Effector memory CD8-positive, alpha-beta T cell (primary cell): ENCODE data around the gene AKAP11.

Experiments used
- ATAC-seq: fragments of 150-1000 bp; cut with Tn5 transposase; replicated peaks from 2 replicates; pipeline ENCODE4 v1.10.0; 2021; ENCODE audit warnings: mild to moderate bottlenecking, moderate library complexity
- DNase-seq, 3 experiments: peaks; one replicate each; pipeline ENCODE4 v3.0.0; 2021
- H3K27ac Mint-ChIP-seq, 2 donors: one replicate each; pipeline ENCODE4 v1.8.0; 2022; ENCODE audit warnings: mild to moderate bottlenecking in 2 of 2, mixed read lengths in 2 of 2, moderate library complexity in 2 of 2
- H3K27me3 Mint-ChIP-seq, 2 donors: one replicate each; pipeline ENCODE4 v1.8.0; 2022; ENCODE audit warnings: mixed read lengths in 2 of 2
- H3K36me3 Mint-ChIP-seq: one replicate; pipeline ENCODE4 v1.8.0; 2022; ENCODE audit warnings: mild to moderate bottlenecking, moderate library complexity, mixed read lengths; ENCODE audit not compliant: insufficient read depth
- H3K4me1 Mint-ChIP-seq, 2 donors: one replicate each; pipeline ENCODE4 v1.8.0; 2022; ENCODE audit warnings: low read depth in 2 of 2, mixed read lengths in 2 of 2
- H3K4me3 Mint-ChIP-seq, 2 donors: one replicate each; pipeline ENCODE4 v1.8.0; 2022; ENCODE audit warnings: mild to moderate bottlenecking in 2 of 2, mixed read lengths in 2 of 2, moderate library complexity in 2 of 2
- H3K9me3 Mint-ChIP-seq, 2 donors: one replicate each; pipeline ENCODE4 v1.8.0; 2022; ENCODE audit warnings: mixed read lengths in 2 of 2

The AKAP11 gene

DNA sequence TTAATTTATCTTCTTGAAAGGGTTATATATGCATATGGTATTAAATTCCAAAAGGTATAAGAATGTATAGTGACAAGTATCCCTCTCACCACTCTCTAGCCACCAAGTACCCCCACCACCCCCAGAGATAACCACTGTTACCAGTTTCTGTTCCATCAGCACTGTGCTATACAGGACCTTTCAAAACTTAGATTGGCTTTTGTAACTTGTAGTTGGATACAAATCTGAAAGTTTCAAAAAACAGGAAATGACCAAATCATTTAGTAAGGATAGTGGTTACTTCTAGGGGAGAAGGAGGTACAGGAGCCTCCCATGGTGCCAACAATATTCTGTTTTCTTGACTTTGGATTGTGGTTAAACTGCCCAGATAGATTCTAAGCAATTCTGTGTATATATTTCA lies 56.7 kb downstream of the AKAP11 start:
- ATAC-seq (no peak), DNase-seq (no peak)
- H3K4me3 Mint-ChIP-seq, result peak overlapping the region; percentile 35 to 40
- H3K9me3 Mint-ChIP-seq, result no peaks in the 10 kb centered on the region
- H3K36me3 Mint-ChIP-seq, result no peaks in the 10 kb centered on the region
- peak overlapping the region; percentile 12 to 91 for H3K27ac Mint-ChIP-seq
- H3K27me3 Mint-ChIP-seq, result no peaks in the 10 kb centered on the region
- H3K4me1 Mint-ChIP-seq, result peaks cover 10 to 14% of the 10 kb centered on the region in 2 donors

DNA sequence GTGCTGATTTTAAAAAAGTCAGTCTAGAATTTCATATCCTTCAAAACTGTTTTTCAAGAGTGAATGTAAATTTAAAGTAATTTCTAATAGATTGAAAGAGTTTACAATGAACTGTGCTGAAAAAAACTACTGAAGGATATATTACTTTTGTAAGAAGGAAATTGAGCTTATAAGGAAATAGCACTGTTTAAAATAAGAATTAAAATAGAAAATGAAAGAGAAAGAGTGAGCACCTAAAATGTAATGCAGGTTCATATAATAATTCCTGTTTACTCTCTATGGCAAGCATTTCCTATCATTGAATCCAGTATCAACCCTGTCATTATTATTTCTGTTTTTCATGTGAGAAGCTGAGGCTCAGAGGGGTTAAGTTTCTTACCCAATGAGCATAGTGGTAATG lies 57.3 kb downstream of the AKAP11 start:
- peak overlapping the region; percentile 12 to 91 for H3K27ac Mint-ChIP-seq
- no peaks in the 10 kb centered on the region for H3K36me3 Mint-ChIP-seq
- H3K4me3 Mint-ChIP-seq, result peak overlapping the region; percentile 35 to 40
- no peaks in the 10 kb centered on the region for H3K27me3 Mint-ChIP-seq
- ATAC-seq, result no peak
- H3K9me3 Mint-ChIP-seq, result no peaks in the 10 kb centered on the region
- H3K4me1 Mint-ChIP-seq, result peaks cover 10 to 15% of the 10 kb centered on the region in 2 donors
- no peak for DNase-seq

DNA sequence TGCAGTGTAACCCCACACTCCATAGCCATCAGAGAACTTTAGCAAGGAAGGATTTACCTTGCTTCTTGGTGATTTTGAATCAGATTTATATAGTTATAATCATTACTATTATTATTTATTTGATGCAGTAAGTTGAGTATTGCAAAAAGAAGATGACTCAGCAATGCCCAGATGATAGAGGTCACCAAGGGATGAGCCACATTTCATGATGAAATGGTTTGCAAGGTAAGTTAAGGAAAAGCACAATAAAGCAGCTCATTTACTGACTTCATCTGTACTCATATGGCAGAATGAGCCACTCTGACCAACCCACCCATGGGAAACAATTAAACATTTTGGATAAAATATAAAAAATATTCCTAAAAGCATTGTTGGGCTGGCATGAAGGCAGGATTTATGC lies 59.1 kb downstream of the AKAP11 start:
- DNase-seq (no peak), ATAC-seq (no peak)
- Mint-ChIP-seq H3K9me3 (no peaks in the 10 kb centered on the region), H3K27ac (no peak overlapping the region), H3K4me3 (no peak overlapping the region), H3K4me1 (peaks cover 9 to 20% of the 10 kb centered on the region in 2 donors), H3K36me3 (no peaks in the 10 kb centered on the region), H3K27me3 (no peaks in the 10 kb centered on the region)

- ATAC-seq (peak; percentile 42), DNase-seq (no peak)
- no peaks in the 10 kb centered on the region for H3K9me3 Mint-ChIP-seq
- no peak overlapping the region for H3K4me3 Mint-ChIP-seq
- peaks cover 7 to 17% of the 10 kb centered on the region in 2 donors for H3K4me1 Mint-ChIP-seq
- no peaks in the 10 kb centered on the region for H3K36me3 Mint-ChIP-seq
- no peaks in the 10 kb centered on the region for H3K27me3 Mint-ChIP-seq
- no peak overlapping the region for H3K27ac Mint-ChIP-seq
Measured at GRCh38 chr13:42333613-42334328, 61.8 kb downstream of the AKAP11 start.

DNA sequence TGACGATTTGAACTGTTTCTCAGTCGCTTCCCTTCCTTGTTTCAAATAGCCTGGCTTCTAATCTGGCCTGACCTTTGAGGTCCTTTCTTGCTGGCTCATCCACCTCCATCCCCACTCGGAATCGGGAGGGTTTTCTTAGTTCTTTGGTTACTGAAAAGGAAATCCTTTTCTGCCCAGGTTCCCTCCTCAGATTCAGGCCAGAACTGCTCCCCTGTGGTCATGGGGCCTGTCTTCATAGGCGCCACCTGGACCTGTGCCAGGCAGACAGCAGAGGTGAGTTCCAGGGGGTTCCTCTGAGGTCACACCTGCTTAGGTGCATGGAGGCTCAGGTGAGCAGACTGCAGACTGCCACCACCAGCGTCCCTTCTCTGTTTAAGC lies 62.4 kb downstream of the AKAP11 start:
- DNase-seq, result no peak
- ATAC-seq, result no peak
- no peaks in the 10 kb centered on the region for H3K9me3 Mint-ChIP-seq
- no peak overlapping the region for H3K27ac Mint-ChIP-seq
- H3K4me1 Mint-ChIP-seq, result peaks cover 4 to 12% of the 10 kb centered on the region in 2 donors
- no peaks in the 10 kb centered on the region for H3K36me3 Mint-ChIP-seq
- no peak overlapping the region for H3K4me3 Mint-ChIP-seq
- H3K27me3 Mint-ChIP-seq, result no peaks in the 10 kb centered on the region

DNA sequence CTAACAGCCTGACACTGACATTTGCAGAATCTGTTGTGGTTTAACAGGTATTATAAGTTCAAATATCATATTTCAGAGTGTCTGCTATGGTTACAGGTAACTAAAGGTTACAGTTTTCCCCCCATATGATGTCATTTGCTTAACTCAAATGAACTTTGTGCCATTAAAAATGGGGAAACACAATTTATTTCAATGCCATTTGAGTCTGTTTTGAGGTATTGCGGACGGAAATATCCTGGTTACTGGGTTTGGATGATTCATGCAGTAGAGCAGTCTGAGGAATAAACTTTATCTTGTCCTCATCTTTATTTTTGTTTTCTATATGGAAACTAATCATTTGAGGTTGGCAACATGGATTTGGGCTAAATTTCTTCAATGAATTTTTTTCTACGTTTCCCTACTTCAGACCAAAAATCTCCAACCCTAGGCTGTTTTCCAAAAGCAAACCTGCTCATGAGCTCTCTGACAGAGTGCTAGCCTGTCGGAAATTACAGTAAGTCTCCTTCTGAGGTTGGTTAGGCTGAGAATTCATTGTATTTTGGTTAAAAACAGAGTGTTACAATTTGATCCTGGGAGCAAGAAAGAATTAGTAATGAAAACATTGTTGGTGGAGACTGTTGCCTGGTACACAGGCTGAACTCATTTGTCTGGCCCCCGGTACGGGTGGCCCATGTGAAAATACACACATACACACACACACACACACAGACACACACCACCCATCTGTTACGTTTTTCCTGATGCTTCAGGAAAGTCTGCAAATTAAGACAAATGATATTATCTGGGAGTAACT lies 66.1 kb downstream of the AKAP11 start:
- no peaks in the 10 kb centered on the region for H3K27me3 Mint-ChIP-seq
- H3K27ac Mint-ChIP-seq, result no peak overlapping the region
- peaks cover 0 to 6% of the 10 kb centered on the region in 2 donors for H3K4me1 Mint-ChIP-seq
- ATAC-seq, result no peak
- no peak overlapping the region for H3K4me3 Mint-ChIP-seq
- no peaks in the 10 kb centered on the region for H3K9me3 Mint-ChIP-seq
- DNase-seq, result no peak
- no peaks in the 10 kb centered on the region for H3K36me3 Mint-ChIP-seq

GRCh38 chr13:42345367-42345766 lies 73.4 kb downstream of the AKAP11 start:
- Mint-ChIP-seq H3K36me3 (no peaks in the 10 kb centered on the region), H3K27ac (no peak overlapping the region), H3K27me3 (no peaks in the 10 kb centered on the region), H3K9me3 (no peaks in the 10 kb centered on the region), H3K4me3 (no peak overlapping the region), H3K4me1 (no peaks in the 10 kb centered on the region)
- ATAC-seq (no peak), DNase-seq (no peak)

DNA sequence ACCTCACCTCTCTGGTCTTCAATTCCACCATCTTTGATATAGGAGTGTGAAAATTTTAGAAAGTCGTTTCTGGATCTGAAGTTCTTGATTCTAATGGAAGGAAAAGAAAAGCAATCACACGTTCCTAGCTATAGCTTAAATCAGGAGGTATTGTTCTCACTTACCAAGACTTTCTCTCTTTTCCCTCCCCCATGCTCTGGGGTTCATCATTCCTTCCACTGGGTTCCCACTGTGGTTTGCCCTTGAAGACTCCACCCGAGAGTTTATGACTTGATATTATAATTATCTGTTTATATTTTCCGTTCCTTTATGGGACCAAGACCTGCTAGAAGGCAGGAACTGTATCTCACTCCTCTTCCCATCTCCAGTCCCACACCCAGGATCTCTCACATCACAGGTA lies 76.6 kb downstream of the AKAP11 start:
- Mint-ChIP-seq H3K36me3 (no peaks in the 10 kb centered on the region), H3K4me3 (no peak overlapping the region), H3K27me3 (no peaks in the 10 kb centered on the region), H3K9me3 (no peaks in the 10 kb centered on the region), H3K4me1 (no peaks in the 10 kb centered on the region), H3K27ac (no peak overlapping the region)
- no peak for DNase-seq
- no peak for ATAC-seq

- no peak for ATAC-seq
Measured at GRCh38 chr13:42350141-42350540, 78.2 kb downstream of the AKAP11 start.

GRCh38 chr13:42354241-42355091 lies 82.5 kb downstream of the AKAP11 start:
- DNase-seq (peak in 1 of 3 experiments; percentile 25), ATAC-seq (peak; percentile 69)
- H3K4me1 Mint-ChIP-seq, result peaks cover 12 to 23% of the 10 kb centered on the region in 2 donors
- H3K9me3 Mint-ChIP-seq, result no peaks in the 10 kb centered on the region
- no peaks in the 10 kb centered on the region for H3K27me3 Mint-ChIP-seq
- no peaks in the 10 kb centered on the region for H3K36me3 Mint-ChIP-seq
- H3K27ac Mint-ChIP-seq, result peak overlapping the region; percentile 79 to 88
- H3K4me3 Mint-ChIP-seq, result peak overlapping the region; percentile 7 to 28

More at GRCh38 chr13:42350141-42350540, 78.2 kb downstream of the AKAP11 start:
- no peaks in the 10 kb centered on the region for H3K27me3 Mint-ChIP-seq
- peaks cover 10 to 13% of the 10 kb centered on the region in 2 donors for H3K4me1 Mint-ChIP-seq
- no peaks in the 10 kb centered on the region for H3K9me3 Mint-ChIP-seq
- no peak overlapping the region for H3K4me3 Mint-ChIP-seq
- H3K27ac Mint-ChIP-seq, result no peak overlapping the region
- no peaks in the 10 kb centered on the region for H3K36me3 Mint-ChIP-seq
- DNase-seq, result no peak

DNA sequence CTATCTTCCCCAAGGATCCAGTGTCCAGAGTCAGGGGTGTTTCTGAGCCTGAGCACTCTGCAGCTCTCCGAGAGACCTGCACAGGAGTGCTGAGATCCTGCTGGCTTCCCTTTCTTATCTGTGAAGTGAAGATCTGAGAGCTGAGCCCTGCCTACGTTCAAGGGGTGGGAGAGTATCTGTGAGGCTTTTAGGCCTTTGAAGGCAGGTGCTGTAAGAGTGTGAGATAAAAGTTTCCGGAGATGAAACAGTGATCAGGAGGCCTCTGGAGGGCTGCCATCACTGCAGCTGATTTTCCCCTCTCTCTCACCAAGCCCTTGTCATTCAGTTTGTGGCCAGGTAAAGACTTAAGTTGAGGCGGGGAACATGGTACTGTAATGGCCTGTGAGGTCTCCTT lies 83.1 kb downstream of the AKAP11 start:
- DNase-seq (peak in 2 of 3 experiments; percentile 8 to 24), ATAC-seq (peak; percentile 76)
- Mint-ChIP-seq H3K4me1 (peaks cover 12 to 23% of the 10 kb centered on the region in 2 donors), H3K9me3 (no peaks in the 10 kb centered on the region), H3K27ac (peak overlapping the region; percentile 79 to 88), H3K4me3 (peak overlapping the region; percentile 7 to 28), H3K36me3 (no peaks in the 10 kb centered on the region), H3K27me3 (no peaks in the 10 kb centered on the region)

GRCh38 chr13:42355491-42356183 lies 83.7 kb downstream of the AKAP11 start:
- DNase-seq (no peak), ATAC-seq (no peak)
- no peaks in the 10 kb centered on the region for H3K36me3 Mint-ChIP-seq
- peak overlapping the region; percentile 9 to 28 for H3K4me3 Mint-ChIP-seq
- H3K27me3 Mint-ChIP-seq, result no peaks in the 10 kb centered on the region
- H3K9me3 Mint-ChIP-seq, result no peaks in the 10 kb centered on the region
- H3K4me1 Mint-ChIP-seq, result peaks cover 12 to 23% of the 10 kb centered on the region in 2 donors
- peak overlapping the region; percentile 79 to 88 for H3K27ac Mint-ChIP-seq

GRCh38 chr13:42356184-42356575 lies 84.2 kb downstream of the AKAP11 start:
- H3K27me3 Mint-ChIP-seq, result no peaks in the 10 kb centered on the region
- H3K9me3 Mint-ChIP-seq, result no peaks in the 10 kb centered on the region
- H3K4me3 Mint-ChIP-seq, result peak overlapping the region in 1 of 2 donors; percentile 9
- ATAC-seq (no peak), DNase-seq (no peak)
- peaks cover 12 to 23% of the 10 kb centered on the region in 2 donors for H3K4me1 Mint-ChIP-seq
- peak overlapping the region in 1 of 2 donors; percentile 70 for H3K27ac Mint-ChIP-seq
- no peaks in the 10 kb centered on the region for H3K36me3 Mint-ChIP-seq
